ENCODE data around the gene CTNNA2.
A peak's percentile ranks its signal among the peaks of the same experiment; 100 is the strongest.

DNA sequence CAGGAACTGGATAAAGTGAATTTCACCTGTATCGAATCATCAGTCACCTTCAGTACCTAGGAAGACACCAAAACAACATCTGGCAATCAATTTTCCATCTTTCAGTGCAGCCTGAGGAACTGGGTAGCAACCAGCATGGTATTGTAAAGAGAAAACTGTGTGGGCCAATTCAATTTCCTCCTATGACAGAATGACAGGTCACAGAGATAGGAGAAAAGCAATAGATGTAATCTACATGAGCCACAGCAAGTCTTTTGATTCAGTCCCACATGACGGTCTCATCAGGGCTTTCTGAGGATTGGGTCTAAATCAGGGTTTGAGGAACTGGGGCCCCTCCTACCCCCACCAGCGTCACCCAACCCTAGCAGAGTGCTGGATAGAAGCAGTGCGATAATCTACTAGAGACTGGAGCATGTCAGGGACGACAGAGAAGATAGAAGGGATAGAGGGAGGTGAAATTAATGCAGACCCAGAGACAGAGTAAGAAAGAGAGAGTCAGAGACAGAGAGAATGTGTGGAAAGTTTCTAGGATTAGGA is 523.0 kb downstream of the CTNNA2 start:
- TF ChIP-seq GATA3 (IDR thresholded peaks at IDR 0.05; ENCODE audit: low read depth, low read length) (peak; percentile 83), GATA2 (IDR thresholded peaks at IDR 0.05; ENCODE audit: low read depth, low read length) (peak; percentile 95)

Measured in SH-SY5Y (cell line).